GM19025 (cell line): ENCODE results near the gene QRICH2.
"Not testable (repeated sequence)": the region's sequence is repeated elsewhere in the genome, so short reads cannot be mapped to it uniquely, and the experiment has no call there.

ENCODE experiments used
- ATAC-seq: cut with Tn5 transposase; IDR thresholded peaks from one replicate; pipeline ENCODE4 v1.9.1; 2021; ENCODE audit warnings: mild to moderate bottlenecking, low read depth, moderate library complexity; ENCODE audit not compliant: unreplicated experiment

Gene QRICH2

GRCh38 chr17:76250141-76250540, 57.9 kb downstream of the QRICH2 start:
- no peak for ATAC-seq

GRCh38 chr17:76248013-76248782, 59.9 kb downstream of the QRICH2 start:
- ATAC-seq = no peak

- no peak for ATAC-seq
Observed at GRCh38 chr17:76247304-76247703, 60.8 kb downstream of the QRICH2 start.

GRCh38 chr17:76246080-76247066, 61.7 kb downstream of the QRICH2 start:
- peak; percentile 96 for ATAC-seq

GRCh38 chr17:76244721-76245120, 63.4 kb downstream of the QRICH2 start:
- not testable (repeated sequence) for ATAC-seq

GRCh38 chr17:76243826-76244679, 64.0 kb downstream of the QRICH2 start:
- no peak for ATAC-seq

- no peak for ATAC-seq
Observed at GRCh38 chr17:76241691-76242255, 66.3 kb downstream of the QRICH2 start.

GRCh38 chr17:76241204-76241538, 66.9 kb downstream of the QRICH2 start:
- ATAC-seq = no peak

- ATAC-seq = peak; percentile 68
Observed at GRCh38 chr17:76240461-76241203, 67.4 kb downstream of the QRICH2 start, which contains the start of gene RNF157. Gene RNF157, minus strand, starts transcription at chr17:76240493. Its CDS starts 253 bp downstream, at chr17:76240240.

GRCh38 chr17:76239538-76240274, 68.4 kb downstream of the QRICH2 start:
- ATAC-seq = peak; percentile 17

- ATAC-seq = no peak
Observed at GRCh38 chr17:76238847-76239537, 69.1 kb downstream of the QRICH2 start.

- no peak for ATAC-seq
Observed at GRCh38 chr17:76237859-76238313, 70.2 kb downstream of the QRICH2 start.

GRCh38 chr17:76236603-76237002, 71.5 kb downstream of the QRICH2 start:
- ATAC-seq = no peak

GRCh38 chr17:76235883-76236282, 72.2 kb downstream of the QRICH2 start:
- ATAC-seq = no peak

- ATAC-seq = no peak
Observed at GRCh38 chr17:76234354-76234679, 73.8 kb downstream of the QRICH2 start.

GRCh38 chr17:76233588-76234353, 74.3 kb downstream of the QRICH2 start:
- no peak for ATAC-seq

- ATAC-seq = no peak
Observed at GRCh38 chr17:76232342-76232741, 75.7 kb downstream of the QRICH2 start.
